K562 (cell line): ENCODE measurements around the gene CCDC9. TPM values are rescaled to one million over a fixed set of nuclear protein-coding genes. Genes with fewer than 3 reads are reported as not detected.

Experiments used
- CCAR2 ChIP-seq: fragments of 200-400 bp; formaldehyde crosslinking; IDR thresholded peaks from 2 replicates; pipeline ENCODE4 v1.6.1; 2017; ENCODE audit warnings: mild to moderate bottlenecking, low read depth, low read length
- HLTF ChIP-seq: fragments of 450-650 bp; IDR thresholded peaks from 2 replicates; pipeline ENCODE4 v1.6.1; 2016
- HOXB6 ChIP-seq: fragments of 250-450 bp; sonication (Bioruptor Pico); IDR thresholded peaks from 2 replicates; pipeline ENCODE4 v1.5.1; 2022; ENCODE audit warnings: mild to moderate bottlenecking, borderline replicate concordance
- MCM7 ChIP-seq, 2 experiments: fragments of 450-650 bp; IDR thresholded peaks; 2 replicates each; pipeline ENCODE4 v1.6.1; 2016 to 2018
- MTA2 ChIP-seq: fragments of 450-650 bp; IDR thresholded peaks from 2 replicates; pipeline ENCODE4 v1.6.1; 2016; ENCODE audit warnings: low read depth
- NCOA4 ChIP-seq: fragments of 450-650 bp; IDR thresholded peaks from 2 replicates; pipeline ENCODE4 v1.6.1; 2018; ENCODE audit warnings: mild to moderate bottlenecking; ENCODE audit not compliant: partially characterized antibody
- RFX5 ChIP-seq: IDR thresholded peaks from 2 replicates; pipeline ENCODE4 v1.6.1; 2011; ENCODE audit warnings: low read depth, mild to moderate bottlenecking, improper control_type of control experiment, low read length
- ZNF316 ChIP-seq: fragments of 450-650 bp; IDR thresholded peaks from 2 replicates; pipeline ENCODE4 v1.6.1; 2016
- polyA plus RNA-seq, 8 experiments: library from polyadenylated mRNA; depleted of rRNA in 4 of 8; stranded (reverse) in 5 of 8; unstranded in 3 of 8; fragments of >200 nt; fragmentation: Nextera tagmentation in 2 of 8; fragmentation: Illumina TruSeq in 1 of 8; extraction: Ambion mirVana in 2 of 8; extraction: Trizol in 1 of 8; gene quantifications; 2 replicates each; pipeline versions ENCODE4 v1.2.1 to v1.2.3, GENCODE V29; 2011 to 2014; ENCODE audit warnings: inconsistent platforms in 1 of 8, missing spikeins in 1 of 8
- total RNA-seq, 7 experiments: library from RNA; depleted of rRNA in 6 of 7; stranded (reverse); fragments of >200 nt in 6 of 7; fragmentation: Illumina TruSeq in 2 of 7; extraction: Trizol in 2 of 7; gene quantifications; 2 replicates each; pipeline versions ENCODE4 v1.2.1 to v1.2.3, GENCODE V29; 2011 to 2021; ENCODE audit warnings: low replicate concordance in 1 of 7
- TF ChIP-seq, protein P1 (sequence below): fragments of 450-650 bp; IDR thresholded peaks from 2 replicates; pipeline ENCODE4 v1.6.1; 2016; ENCODE audit warnings: mild to moderate bottlenecking, moderate library complexity
- TF ChIP-seq, protein P2 (sequence below), 3 experiments: fragments of 200-800 bp in 1 of 3; fragments of 250-450 bp in 1 of 3; fragments of 450-650 bp in 1 of 3; sonication (Bioruptor Pico) in 1 of 3; sonication (Bioruptor generic) in 1 of 3; formaldehyde crosslinking in 1 of 3; IDR thresholded peaks; 2 replicates each; pipeline versions ENCODE4 v1.6.1 to v1.8.0; 2016 to 2022; ENCODE audit warnings: mild to moderate bottlenecking in 2 of 3, missing genetic modification characterization in 2 of 3, missing compliant biosample characterization in 1 of 3, moderate library complexity in 1 of 3
- TF ChIP-seq, protein P3 (sequence below): sonication (generic); formaldehyde crosslinking; IDR thresholded peaks from 2 replicates; pipeline ENCODE4 v1.8.0; 2023; ENCODE audit warnings: mild to moderate bottlenecking, missing genetic modification reagents

Gene CCDC9
- total and polyA plus RNA-seq, 9 of the 15 experiments (the other 6 are each of a cell fraction or from before 2014, with no cell fraction given): 0.23 to 38.6 (median 8.4) TPM

DNA sequence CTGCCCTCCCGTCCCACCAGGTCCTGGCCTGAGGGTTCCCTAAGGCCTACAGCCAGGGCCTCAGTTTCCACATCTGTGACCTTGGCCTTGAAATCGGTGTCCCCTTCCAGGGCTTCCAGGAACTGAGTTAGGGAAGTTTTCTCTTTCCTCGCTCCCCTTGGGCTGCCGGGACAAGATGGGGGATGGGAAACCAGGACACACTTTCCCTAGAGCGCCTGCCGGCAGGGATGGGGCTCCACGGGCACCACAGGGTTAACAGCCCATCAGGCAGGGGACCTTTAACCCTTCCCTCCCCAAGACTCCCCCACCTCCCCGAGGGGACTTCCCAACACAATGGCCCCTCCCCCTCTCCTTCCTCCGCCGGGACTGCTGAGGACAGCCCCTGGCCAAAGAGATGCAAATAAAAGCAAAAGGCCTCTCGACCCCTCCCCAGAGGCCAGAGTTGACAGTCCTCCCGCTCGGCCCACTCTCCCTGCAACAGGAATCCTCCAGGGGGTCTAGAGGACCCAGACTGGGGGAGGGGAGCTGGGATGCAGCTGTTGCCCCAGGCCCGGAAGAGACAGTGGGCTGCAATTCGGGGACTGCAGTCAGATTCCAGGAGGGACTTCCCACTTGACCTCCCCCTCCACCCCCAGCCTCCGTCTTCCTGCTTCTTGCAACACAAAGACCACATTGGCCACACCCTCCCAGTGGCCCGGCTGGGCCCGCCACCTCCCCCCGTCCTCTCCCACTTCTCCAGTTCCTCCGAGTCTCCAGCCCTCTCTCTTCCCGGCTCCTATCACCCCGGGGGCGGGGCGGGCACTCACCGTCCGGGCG, 28.8 kb upstream of the CCDC9 start (continued):
- TF ChIP-seq, protein P1, sequence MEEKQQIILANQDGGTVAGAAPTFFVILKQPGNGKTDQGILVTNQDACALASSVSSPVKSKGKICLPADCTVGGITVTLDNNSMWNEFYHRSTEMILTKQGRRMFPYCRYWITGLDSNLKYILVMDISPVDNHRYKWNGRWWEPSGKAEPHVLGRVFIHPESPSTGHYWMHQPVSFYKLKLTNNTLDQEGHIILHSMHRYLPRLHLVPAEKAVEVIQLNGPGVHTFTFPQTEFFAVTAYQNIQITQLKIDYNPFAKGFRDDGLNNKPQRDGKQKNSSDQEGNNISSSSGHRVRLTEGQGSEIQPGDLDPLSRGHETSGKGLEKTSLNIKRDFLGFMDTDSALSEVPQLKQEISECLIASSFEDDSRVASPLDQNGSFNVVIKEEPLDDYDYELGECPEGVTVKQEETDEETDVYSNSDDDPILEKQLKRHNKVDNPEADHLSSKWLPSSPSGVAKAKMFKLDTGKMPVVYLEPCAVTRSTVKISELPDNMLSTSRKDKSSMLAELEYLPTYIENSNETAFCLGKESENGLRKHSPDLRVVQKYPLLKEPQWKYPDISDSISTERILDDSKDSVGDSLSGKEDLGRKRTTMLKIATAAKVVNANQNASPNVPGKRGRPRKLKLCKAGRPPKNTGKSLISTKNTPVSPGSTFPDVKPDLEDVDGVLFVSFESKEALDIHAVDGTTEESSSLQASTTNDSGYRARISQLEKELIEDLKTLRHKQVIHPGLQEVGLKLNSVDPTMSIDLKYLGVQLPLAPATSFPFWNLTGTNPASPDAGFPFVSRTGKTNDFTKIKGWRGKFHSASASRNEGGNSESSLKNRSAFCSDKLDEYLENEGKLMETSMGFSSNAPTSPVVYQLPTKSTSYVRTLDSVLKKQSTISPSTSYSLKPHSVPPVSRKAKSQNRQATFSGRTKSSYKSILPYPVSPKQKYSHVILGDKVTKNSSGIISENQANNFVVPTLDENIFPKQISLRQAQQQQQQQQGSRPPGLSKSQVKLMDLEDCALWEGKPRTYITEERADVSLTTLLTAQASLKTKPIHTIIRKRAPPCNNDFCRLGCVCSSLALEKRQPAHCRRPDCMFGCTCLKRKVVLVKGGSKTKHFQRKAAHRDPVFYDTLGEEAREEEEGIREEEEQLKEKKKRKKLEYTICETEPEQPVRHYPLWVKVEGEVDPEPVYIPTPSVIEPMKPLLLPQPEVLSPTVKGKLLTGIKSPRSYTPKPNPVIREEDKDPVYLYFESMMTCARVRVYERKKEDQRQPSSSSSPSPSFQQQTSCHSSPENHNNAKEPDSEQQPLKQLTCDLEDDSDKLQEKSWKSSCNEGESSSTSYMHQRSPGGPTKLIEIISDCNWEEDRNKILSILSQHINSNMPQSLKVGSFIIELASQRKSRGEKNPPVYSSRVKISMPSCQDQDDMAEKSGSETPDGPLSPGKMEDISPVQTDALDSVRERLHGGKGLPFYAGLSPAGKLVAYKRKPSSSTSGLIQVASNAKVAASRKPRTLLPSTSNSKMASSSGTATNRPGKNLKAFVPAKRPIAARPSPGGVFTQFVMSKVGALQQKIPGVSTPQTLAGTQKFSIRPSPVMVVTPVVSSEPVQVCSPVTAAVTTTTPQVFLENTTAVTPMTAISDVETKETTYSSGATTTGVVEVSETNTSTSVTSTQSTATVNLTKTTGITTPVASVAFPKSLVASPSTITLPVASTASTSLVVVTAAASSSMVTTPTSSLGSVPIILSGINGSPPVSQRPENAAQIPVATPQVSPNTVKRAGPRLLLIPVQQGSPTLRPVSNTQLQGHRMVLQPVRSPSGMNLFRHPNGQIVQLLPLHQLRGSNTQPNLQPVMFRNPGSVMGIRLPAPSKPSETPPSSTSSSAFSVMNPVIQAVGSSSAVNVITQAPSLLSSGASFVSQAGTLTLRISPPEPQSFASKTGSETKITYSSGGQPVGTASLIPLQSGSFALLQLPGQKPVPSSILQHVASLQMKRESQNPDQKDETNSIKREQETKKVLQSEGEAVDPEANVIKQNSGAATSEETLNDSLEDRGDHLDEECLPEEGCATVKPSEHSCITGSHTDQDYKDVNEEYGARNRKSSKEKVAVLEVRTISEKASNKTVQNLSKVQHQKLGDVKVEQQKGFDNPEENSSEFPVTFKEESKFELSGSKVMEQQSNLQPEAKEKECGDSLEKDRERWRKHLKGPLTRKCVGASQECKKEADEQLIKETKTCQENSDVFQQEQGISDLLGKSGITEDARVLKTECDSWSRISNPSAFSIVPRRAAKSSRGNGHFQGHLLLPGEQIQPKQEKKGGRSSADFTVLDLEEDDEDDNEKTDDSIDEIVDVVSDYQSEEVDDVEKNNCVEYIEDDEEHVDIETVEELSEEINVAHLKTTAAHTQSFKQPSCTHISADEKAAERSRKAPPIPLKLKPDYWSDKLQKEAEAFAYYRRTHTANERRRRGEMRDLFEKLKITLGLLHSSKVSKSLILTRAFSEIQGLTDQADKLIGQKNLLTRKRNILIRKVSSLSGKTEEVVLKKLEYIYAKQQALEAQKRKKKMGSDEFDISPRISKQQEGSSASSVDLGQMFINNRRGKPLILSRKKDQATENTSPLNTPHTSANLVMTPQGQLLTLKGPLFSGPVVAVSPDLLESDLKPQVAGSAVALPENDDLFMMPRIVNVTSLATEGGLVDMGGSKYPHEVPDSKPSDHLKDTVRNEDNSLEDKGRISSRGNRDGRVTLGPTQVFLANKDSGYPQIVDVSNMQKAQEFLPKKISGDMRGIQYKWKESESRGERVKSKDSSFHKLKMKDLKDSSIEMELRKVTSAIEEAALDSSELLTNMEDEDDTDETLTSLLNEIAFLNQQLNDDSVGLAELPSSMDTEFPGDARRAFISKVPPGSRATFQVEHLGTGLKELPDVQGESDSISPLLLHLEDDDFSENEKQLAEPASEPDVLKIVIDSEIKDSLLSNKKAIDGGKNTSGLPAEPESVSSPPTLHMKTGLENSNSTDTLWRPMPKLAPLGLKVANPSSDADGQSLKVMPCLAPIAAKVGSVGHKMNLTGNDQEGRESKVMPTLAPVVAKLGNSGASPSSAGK: no peak
- TF ChIP-seq HOXB6 (CRISPR knock-in tag) (no peak), RFX5 (no peak), MCM7 (IDR thresholded peaks at IDR 0.05) (no peak), CCAR2 (no peak), ZNF316 (no peak), HLTF (peak; percentile 96), NCOA4 (no peak), MTA2 (peak; percentile 45; the same call in 1 of the 2 replicates)
- TF ChIP-seq, protein P2, sequence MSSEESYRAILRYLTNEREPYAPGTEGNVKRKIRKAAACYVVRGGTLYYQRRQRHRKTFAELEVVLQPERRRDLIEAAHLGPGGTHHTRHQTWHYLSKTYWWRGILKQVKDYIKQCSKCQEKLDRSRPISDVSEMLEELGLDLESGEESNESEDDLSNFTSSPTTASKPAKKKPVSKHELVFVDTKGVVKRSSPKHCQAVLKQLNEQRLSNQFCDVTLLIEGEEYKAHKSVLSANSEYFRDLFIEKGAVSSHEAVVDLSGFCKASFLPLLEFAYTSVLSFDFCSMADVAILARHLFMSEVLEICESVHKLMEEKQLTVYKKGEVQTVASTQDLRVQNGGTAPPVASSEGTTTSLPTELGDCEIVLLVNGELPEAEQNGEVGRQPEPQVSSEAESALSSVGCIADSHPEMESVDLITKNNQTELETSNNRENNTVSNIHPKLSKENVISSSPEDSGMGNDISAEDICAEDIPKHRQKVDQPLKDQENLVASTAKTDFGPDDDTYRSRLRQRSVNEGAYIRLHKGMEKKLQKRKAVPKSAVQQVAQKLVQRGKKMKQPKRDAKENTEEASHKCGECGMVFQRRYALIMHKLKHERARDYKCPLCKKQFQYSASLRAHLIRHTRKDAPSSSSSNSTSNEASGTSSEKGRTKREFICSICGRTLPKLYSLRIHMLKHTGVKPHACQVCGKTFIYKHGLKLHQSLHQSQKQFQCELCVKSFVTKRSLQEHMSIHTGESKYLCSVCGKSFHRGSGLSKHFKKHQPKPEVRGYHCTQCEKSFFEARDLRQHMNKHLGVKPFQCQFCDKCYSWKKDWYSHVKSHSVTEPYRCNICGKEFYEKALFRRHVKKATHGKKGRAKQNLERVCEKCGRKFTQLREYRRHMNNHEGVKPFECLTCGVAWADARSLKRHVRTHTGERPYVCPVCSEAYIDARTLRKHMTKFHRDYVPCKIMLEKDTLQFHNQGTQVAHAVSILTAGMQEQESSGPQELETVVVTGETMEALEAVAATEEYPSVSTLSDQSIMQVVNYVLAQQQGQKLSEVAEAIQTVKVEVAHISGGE (CRISPR knock-in tag; IDR thresholded peaks at IDR 0.05): peak in 1 of 3 experiments; percentile 56; a peak in 1 of 6 replicates
- TF ChIP-seq, protein P3, sequence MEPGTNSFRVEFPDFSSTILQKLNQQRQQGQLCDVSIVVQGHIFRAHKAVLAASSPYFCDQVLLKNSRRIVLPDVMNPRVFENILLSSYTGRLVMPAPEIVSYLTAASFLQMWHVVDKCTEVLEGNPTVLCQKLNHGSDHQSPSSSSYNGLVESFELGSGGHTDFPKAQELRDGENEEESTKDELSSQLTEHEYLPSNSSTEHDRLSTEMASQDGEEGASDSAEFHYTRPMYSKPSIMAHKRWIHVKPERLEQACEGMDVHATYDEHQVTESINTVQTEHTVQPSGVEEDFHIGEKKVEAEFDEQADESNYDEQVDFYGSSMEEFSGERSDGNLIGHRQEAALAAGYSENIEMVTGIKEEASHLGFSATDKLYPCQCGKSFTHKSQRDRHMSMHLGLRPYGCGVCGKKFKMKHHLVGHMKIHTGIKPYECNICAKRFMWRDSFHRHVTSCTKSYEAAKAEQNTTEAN (CRISPR knock-in tag): no peak; the same call in 1 of the 2 replicates
